DOHH2 (cell line): ENCODE measurements around the gene VHLL.

Experiments
- CTCF ChIP-seq: fragments of 200-600 bp; sonication (generic); IDR thresholded peaks from one replicate; pipeline ENCODE4 v1.5.1; 2014; ENCODE audit warnings: antibody characterized with exemption, mild to moderate bottlenecking, low read depth, low read length; ENCODE audit not compliant: poor library complexity, severe bottlenecking
- EZH2phosphoT487 ChIP-seq: fragments of 200-600 bp; sonication (generic); IDR thresholded peaks from 2 replicates; pipeline ENCODE4 v1.6.1; 2017; ENCODE audit warnings: borderline replicate concordance, mild to moderate bottlenecking, antibody characterized with exemption, low read length, moderate library complexity, mixed read lengths

GRCh38 chr1:156303241-156303640 is 4.1 kb upstream of the VHLL start:
- TF ChIP-seq CTCF (no peak), EZH2phosphoT487 (no peak)
